ENCODE data around the gene TAB3. TPM values are rescaled to one million over a fixed set of nuclear protein-coding genes. Genes with fewer than 3 reads are reported as not detected.

The TAB3 gene
- total and polyA plus RNA-seq, 10 of the 15 experiments (the other 5 are each of a cell fraction or from before 2014, with no cell fraction given): 1.7 to 22.1 (median 9.1) TPM

DNA sequence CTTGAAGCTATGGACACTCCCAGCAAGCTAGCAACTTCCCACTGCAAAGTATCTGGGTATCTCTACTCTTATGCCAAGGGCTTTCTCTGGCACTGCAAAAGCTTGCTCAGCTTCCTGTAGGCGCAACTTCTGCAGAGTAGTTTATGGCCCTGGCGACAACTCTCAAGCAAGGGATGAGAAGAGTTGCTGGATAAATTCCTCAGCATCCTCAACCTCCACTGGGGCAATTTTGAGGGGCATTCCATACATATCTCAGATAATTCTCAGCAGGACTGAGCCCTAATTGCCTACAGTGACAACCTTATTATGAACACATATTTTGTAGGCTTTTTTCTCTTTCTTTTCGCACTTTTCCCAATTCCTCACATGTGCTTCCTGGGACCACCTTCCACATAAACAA, 31.2 kb upstream of the TAB3 start (continued):
- TF ChIP-seq, protein P1, sequence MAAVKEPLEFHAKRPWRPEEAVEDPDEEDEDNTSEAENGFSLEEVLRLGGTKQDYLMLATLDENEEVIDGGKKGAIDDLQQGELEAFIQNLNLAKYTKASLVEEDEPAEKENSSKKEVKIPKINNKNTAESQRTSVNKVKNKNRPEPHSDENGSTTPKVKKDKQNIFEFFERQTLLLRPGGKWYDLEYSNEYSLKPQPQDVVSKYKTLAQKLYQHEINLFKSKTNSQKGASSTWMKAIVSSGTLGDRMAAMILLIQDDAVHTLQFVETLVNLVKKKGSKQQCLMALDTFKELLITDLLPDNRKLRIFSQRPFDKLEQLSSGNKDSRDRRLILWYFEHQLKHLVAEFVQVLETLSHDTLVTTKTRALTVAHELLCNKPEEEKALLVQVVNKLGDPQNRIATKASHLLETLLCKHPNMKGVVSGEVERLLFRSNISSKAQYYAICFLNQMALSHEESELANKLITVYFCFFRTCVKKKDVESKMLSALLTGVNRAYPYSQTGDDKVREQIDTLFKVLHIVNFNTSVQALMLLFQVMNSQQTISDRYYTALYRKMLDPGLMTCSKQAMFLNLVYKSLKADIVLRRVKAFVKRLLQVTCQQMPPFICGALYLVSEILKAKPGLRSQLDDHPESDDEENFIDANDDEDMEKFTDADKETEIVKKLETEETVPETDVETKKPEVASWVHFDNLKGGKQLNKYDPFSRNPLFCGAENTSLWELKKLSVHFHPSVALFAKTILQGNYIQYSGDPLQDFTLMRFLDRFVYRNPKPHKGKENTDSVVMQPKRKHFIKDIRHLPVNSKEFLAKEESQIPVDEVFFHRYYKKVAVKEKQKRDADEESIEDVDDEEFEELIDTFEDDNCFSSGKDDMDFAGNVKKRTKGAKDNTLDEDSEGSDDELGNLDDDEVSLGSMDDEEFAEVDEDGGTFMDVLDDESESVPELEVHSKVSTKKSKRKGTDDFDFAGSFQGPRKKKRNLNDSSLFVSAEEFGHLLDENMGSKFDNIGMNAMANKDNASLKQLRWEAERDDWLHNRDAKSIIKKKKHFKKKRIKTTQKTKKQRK (IDR thresholded peaks at IDR 0.05; ENCODE audit: low read depth, low read length): no peak

DNA sequence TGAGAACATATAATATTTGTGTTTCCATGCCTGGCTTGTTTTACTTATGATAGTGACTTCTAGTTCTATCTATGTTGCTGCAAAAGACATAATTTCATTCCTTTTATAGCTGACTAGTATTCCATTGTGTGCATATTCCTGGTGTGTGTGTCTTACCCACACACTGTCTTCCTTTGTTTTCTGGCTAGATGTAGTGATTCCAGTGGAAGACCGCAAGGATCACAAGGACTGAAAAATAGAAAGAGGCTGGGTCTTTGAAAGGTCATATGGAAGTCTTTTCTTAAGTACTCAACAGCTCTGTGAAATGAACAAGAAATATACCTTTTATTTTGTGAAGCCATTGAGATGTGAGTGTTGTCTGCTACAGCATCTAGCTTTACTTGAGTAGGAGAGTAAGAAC, 29.4 kb upstream of the TAB3 start:
- Histone ChIP-seq H3K79me2 (ENCODE audit: control insufficient read depth, insufficient read depth, low read length) (no peaks in the 10 kb centered on the region), H3K4me3 (no peak overlapping the region), H3K36me3 (ENCODE audit: control insufficient read depth in 2 of 2, insufficient read depth in 2 of 2, low read length in 1 of 2) (no peaks in the 10 kb centered on the region), H2AFZ (ENCODE audit: control insufficient read depth, low read depth, low read length) (no peak overlapping the region), H3K9ac (ENCODE audit: control insufficient read depth, insufficient read depth, low read length) (no peak overlapping the region), H3K4me1 (ENCODE audit: control insufficient read depth, insufficient read depth, low read length) (no peaks in the 10 kb centered on the region), H4K20me1 (ENCODE audit: control insufficient read depth, insufficient read depth) (no peaks in the 10 kb centered on the region), H3K27ac (ENCODE audit: control insufficient read depth, insufficient read depth) (no peak overlapping the region), H3K27me3 (replicated peaks in 1 of 2; ENCODE audit: control insufficient read depth in 2 of 2, insufficient read depth in 2 of 2, low read length in 1 of 2) (no peaks in the 10 kb centered on the region; a peak in 2 of 4 replicates), H3K4me2 (ENCODE audit: control insufficient read depth, insufficient read depth) (no peak overlapping the region), H3K9me3 (replicated peaks; ENCODE audit: control insufficient read depth, insufficient read depth, low read length) (no peaks in the 10 kb centered on the region)
- WGBS (ENCODE audit: insufficient coverage, insufficient replicate concordance, low lambda C conversion rate, missing lambda C conversion rate): 50% methylated on average over 1 of the region's 1 CpG
- intact Hi-C loops (cut with micrococcal nuclease; ENCODE audit: unreplicated experiment) (no loop called here), in situ Hi-C loops (cut with MboI) (no loop called here)
- FAIRE-seq (no peak), DNase-seq (ENCODE audit: low read depth, low spot score) (no peak), ATAC-seq (no peak)
- no TSS peak for BruUV-seq (replicated peaks)
- POLR2A ChIA-PET: no interaction called here
- RAD21 ChIA-PET (ENCODE audit: unreplicated experiment): no interaction called here
- SMC1A ChIA-PET (ENCODE audit: uncharacterized antibody, unreplicated experiment): no interaction called here
- CTCF ChIA-PET: no interaction called here
- TF ChIP-seq RAD51 (IDR thresholded peaks at IDR 0.05) (no peak), ZBED1 (IDR thresholded peaks at IDR 0.05; ENCODE audit: borderline replicate concordance) (no peak), NR2C1 (IDR thresholded peaks at IDR 0.05) (no peak), IKZF2 (IDR thresholded peaks at IDR 0.05) (no peak), RAD21 (IDR thresholded peaks at IDR 0.05; ENCODE audit: insufficient read depth, low read depth, low read length) (no peak), DPF2 (IDR thresholded peaks at IDR 0.05) (no peak), SMC3 (IDR thresholded peaks at IDR 0.05; ENCODE audit: borderline replicate concordance, low read length) (no peak)
- TF ChIP-seq, protein P2, sequence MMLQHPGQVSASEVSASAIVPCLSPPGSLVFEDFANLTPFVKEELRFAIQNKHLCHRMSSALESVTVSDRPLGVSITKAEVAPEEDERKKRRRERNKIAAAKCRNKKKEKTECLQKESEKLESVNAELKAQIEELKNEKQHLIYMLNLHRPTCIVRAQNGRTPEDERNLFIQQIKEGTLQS (IDR thresholded peaks at IDR 0.05; ENCODE audit: borderline replicate concordance, extremely low read depth, low read depth, low read length): no peak
- TF ChIP-seq, protein P3, sequence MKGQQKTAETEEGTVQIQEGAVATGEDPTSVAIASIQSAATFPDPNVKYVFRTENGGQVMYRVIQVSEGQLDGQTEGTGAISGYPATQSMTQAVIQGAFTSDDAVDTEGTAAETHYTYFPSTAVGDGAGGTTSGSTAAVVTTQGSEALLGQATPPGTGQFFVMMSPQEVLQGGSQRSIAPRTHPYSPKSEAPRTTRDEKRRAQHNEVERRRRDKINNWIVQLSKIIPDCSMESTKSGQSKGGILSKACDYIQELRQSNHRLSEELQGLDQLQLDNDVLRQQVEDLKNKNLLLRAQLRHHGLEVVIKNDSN (IDR thresholded peaks at IDR 0.05; ENCODE audit: borderline replicate concordance, extremely low read length, insufficient read depth, low read depth, low read length): no peak
- TF ChIP-seq, protein P4, sequence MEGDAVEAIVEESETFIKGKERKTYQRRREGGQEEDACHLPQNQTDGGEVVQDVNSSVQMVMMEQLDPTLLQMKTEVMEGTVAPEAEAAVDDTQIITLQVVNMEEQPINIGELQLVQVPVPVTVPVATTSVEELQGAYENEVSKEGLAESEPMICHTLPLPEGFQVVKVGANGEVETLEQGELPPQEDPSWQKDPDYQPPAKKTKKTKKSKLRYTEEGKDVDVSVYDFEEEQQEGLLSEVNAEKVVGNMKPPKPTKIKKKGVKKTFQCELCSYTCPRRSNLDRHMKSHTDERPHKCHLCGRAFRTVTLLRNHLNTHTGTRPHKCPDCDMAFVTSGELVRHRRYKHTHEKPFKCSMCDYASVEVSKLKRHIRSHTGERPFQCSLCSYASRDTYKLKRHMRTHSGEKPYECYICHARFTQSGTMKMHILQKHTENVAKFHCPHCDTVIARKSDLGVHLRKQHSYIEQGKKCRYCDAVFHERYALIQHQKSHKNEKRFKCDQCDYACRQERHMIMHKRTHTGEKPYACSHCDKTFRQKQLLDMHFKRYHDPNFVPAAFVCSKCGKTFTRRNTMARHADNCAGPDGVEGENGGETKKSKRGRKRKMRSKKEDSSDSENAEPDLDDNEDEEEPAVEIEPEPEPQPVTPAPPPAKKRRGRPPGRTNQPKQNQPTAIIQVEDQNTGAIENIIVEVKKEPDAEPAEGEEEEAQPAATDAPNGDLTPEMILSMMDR (IDR thresholded peaks at IDR 0.05 in 2 of 3, conservative IDR thresholded peaks at IDR 0.05 in 1 of 3; ENCODE audit: control insufficient read depth in 2 of 3, extremely low read depth in 1 of 3, insufficient read depth in 1 of 3, low read depth in 3 of 3, low read length in 3 of 3): no peak
- TF ChIP-seq, protein P5, sequence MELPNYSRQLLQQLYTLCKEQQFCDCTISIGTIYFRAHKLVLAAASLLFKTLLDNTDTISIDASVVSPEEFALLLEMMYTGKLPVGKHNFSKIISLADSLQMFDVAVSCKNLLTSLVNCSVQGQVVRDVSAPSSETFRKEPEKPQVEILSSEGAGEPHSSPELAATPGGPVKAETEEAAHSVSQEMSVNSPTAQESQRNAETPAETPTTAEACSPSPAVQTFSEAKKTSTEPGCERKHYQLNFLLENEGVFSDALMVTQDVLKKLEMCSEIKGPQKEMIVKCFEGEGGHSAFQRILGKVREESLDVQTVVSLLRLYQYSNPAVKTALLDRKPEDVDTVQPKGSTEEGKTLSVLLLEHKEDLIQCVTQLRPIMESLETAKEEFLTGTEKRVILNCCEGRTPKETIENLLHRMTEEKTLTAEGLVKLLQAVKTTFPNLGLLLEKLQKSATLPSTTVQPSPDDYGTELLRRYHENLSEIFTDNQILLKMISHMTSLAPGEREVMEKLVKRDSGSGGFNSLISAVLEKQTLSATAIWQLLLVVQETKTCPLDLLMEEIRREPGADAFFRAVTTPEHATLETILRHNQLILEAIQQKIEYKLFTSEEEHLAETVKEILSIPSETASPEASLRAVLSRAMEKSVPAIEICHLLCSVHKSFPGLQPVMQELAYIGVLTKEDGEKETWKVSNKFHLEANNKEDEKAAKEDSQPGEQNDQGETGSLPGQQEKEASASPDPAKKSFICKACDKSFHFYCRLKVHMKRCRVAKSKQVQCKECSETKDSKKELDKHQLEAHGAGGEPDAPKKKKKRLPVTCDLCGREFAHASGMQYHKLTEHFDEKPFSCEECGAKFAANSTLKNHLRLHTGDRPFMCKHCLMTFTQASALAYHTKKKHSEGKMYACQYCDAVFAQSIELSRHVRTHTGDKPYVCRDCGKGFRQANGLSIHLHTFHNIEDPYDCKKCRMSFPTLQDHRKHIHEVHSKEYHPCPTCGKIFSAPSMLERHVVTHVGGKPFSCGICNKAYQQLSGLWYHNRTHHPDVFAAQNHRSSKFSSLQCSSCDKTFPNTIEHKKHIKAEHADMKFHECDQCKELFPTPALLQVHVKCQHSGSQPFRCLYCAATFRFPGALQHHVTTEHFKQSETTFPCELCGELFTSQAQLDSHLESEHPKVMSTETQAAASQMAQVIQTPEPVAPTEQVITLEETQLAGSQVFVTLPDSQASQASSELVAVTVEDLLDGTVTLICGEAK (IDR thresholded peaks at IDR 0.05; ENCODE audit: borderline replicate concordance): no peak

Data from GM12878 (cell line).